Skeletal muscle satellite cell (primary cell): Measurements from ENCODE around the gene GTPBP2.
A peak's percentile ranks its signal among the peaks of the same experiment; 100 is the strongest.

Source experiments
- H3K27me3 ChIP-seq: 2 replicates; pipeline ENCODE4 v1.7.0; 2013; ENCODE audit warnings: low read length; ENCODE audit not compliant: control insufficient read depth, insufficient read depth
- H3K36me3 ChIP-seq: 2 replicates; pipeline ENCODE4 v1.7.0; 2013; ENCODE audit warnings: mild to moderate bottlenecking, control low read depth, low read length; ENCODE audit not compliant: insufficient read depth
- H3K4me1 ChIP-seq: 2 replicates; pipeline ENCODE4 v1.7.0; 2013; ENCODE audit warnings: low read length; ENCODE audit not compliant: control insufficient read depth, insufficient read depth
- H3K4me2 ChIP-seq: 2 replicates; pipeline ENCODE4 v1.7.0; 2013; ENCODE audit warnings: mild to moderate bottlenecking, low read length
- H3K4me3 ChIP-seq: 2 replicates; pipeline ENCODE4 v1.7.0; 2013; ENCODE audit warnings: low read length
- H3K9ac ChIP-seq: 2 replicates; pipeline ENCODE4 v1.7.0; 2013; ENCODE audit warnings: mild to moderate bottlenecking, low read depth, low read length, moderate library complexity
- H3K9me3 ChIP-seq: replicated peaks from 2 replicates; pipeline ENCODE4 v1.7.0; 2013; ENCODE audit warnings: mild to moderate bottlenecking, control low read depth, low read length

The GTPBP2 gene

GRCh38 chr6:43588194-43588593 lies 40.9 kb downstream of the GTPBP2 start:
- Histone ChIP-seq H3K4me3 (no peak overlapping the region), H3K9ac (no peak overlapping the region), H3K4me2 (no peak overlapping the region), H3K9me3 (no peaks in the 10 kb centered on the region), H3K4me1 (peaks cover 8% of the 10 kb centered on the region), H3K36me3 (peaks cover 59% of the 10 kb centered on the region), H3K27me3 (no peaks in the 10 kb centered on the region)

DNA sequence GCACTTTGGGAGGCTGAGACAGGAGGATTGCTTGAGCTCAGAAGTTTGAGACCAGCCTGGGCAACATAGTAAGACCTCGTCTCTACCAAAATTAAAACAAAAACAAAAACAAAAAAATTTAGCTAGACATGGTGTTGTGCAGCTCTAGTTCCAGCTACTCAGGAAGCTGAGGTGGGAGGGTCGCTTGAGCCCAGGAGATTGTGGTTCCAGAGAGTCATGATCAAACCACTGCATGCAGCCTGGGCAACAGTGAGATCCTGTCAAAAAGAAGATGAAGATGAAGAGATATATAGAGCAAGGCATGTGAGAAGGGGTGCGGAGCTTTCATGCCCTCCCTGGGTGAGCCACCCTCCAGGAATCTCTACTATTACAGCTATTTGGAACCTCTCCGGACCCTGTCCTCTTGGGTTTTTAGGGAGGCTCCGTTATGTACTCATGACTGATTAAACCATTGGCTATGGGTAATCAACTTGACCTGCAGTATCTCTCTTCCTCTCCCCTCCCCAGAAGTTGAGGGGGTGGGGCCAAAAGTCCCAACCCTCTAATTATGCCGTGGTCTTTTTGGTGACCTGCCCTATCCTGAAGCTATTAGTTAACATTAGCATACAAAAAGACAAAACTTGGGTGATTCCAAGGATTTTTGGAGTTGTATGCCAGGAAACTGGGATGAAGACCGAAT lies 44.0 kb downstream of the GTPBP2 start:
- H3K4me1 ChIP-seq, result peaks cover 8% of the 10 kb centered on the region
- peak overlapping the region; percentile 0 for H3K4me2 ChIP-seq
- H3K4me3 ChIP-seq, result no peak overlapping the region
- H3K27me3 ChIP-seq, result no peaks in the 10 kb centered on the region
- H3K9me3 ChIP-seq, result no peaks in the 10 kb centered on the region
- H3K9ac ChIP-seq, result no peak overlapping the region
- H3K36me3 ChIP-seq, result peaks cover 58% of the 10 kb centered on the region

DNA sequence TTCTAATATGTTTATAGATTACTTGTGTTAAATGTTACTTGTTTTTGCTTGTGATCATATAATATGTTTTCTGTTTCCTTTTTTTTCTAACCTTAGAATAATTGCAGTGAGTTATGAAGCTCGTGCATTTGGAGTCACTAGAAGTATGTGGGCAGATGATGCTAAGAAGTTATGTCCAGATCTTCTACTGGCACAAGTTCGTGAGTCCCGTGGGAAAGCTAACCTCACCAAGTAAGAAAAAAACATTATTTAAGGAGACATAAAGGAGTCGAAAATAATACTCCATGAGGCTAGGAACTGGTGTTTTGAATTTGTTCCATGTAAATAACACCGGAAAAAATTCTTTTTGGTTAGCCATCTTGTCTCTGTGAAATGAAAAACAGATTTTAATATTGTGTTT lies 46.2 kb downstream of the GTPBP2 start:
- H3K36me3 ChIP-seq, result peaks cover 51% of the 10 kb centered on the region
- H3K9ac ChIP-seq, result no peak overlapping the region
- H3K9me3 ChIP-seq, result no peaks in the 10 kb centered on the region
- H3K27me3 ChIP-seq, result no peaks in the 10 kb centered on the region
- H3K4me3 ChIP-seq, result no peak overlapping the region
- H3K4me2 ChIP-seq, result no peak overlapping the region
- peaks cover 24% of the 10 kb centered on the region for H3K4me1 ChIP-seq

GRCh38 chr6:43579171-43579570 lies 49.9 kb downstream of the GTPBP2 start:
- Histone ChIP-seq H3K4me2 (peak overlapping the region; percentile 79), H3K4me3 (peak overlapping the region; percentile 48), H3K27me3 (no peaks in the 10 kb centered on the region), H3K9ac (peak overlapping the region; percentile 41), H3K36me3 (peaks cover 26% of the 10 kb centered on the region), H3K4me1 (peaks cover 31% of the 10 kb centered on the region), H3K9me3 (no peaks in the 10 kb centered on the region)

DNA sequence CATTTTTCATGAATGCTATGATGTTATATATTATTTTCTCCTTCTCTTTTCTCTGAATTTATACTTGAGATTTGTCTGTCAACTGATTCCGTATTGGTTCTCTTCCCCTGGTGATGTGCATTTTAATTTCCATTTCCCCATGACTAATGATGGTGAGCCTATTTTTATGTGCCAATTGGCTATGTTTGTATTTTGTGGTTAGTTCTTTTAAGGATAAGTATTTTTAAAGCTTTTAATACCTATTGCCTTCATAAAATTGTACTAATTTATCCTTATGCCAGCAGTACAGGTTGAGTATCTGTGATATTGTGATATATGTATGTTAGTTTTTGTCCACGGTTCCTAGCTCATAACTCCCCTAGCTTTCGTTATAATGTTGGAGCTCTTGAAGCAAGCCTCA lies 50.3 kb downstream of the GTPBP2 start:
- peaks cover 31% of the 10 kb centered on the region for H3K4me1 ChIP-seq
- H3K4me3 ChIP-seq, result peak overlapping the region; percentile 48
- H3K27me3 ChIP-seq, result no peaks in the 10 kb centered on the region
- H3K9me3 ChIP-seq, result no peaks in the 10 kb centered on the region
- peak overlapping the region; percentile 79 for H3K4me2 ChIP-seq
- H3K9ac ChIP-seq, result peak overlapping the region; percentile 41
- peaks cover 22% of the 10 kb centered on the region for H3K36me3 ChIP-seq

GRCh38 chr6:43575772-43576551 lies 53.1 kb downstream of the GTPBP2 start, which contains the start of the genes POLH and XPO5:
POLH (plus strand) TSS chr6:43576185; CDS start chr6:43582320, 6,135 bp downstream.
XPO5 (minus strand) TSS chr6:43576038; CDS start chr6:43575864, 174 bp downstream.
- Histone ChIP-seq H3K27me3 (no peaks in the 10 kb centered on the region), H3K9me3 (no peaks in the 10 kb centered on the region), H3K9ac (peak within 1 kb of the TSS; percentile 88), H3K4me3 (peak within 1 kb of the TSS; percentile 100), H3K4me1 (peaks cover 31% of the 10 kb centered on the region), H3K36me3 (peaks cover 24% of the 10 kb centered on the region), H3K4me2 (peak within 1 kb of the TSS; percentile 88)

- Histone ChIP-seq H3K4me3 (peak overlapping the region; percentile 100), H3K9ac (peak overlapping the region; percentile 88), H3K4me1 (peaks cover 31% of the 10 kb centered on the region), H3K36me3 (peaks cover 31% of the 10 kb centered on the region), H3K27me3 (no peaks in the 10 kb centered on the region), H3K4me2 (peak overlapping the region; percentile 88), H3K9me3 (no peaks in the 10 kb centered on the region)
These were observed 53.8 kb downstream of the GTPBP2 start for GRCh38 chr6:43575105-43575771.

- peaks cover 5% of the 10 kb centered on the region for H3K4me1 ChIP-seq
- no peak overlapping the region for H3K4me2 ChIP-seq
- no peak overlapping the region for H3K9ac ChIP-seq
- no peaks in the 10 kb centered on the region for H3K9me3 ChIP-seq
- H3K27me3 ChIP-seq, result no peaks in the 10 kb centered on the region
- peaks cover 38% of the 10 kb centered on the region for H3K36me3 ChIP-seq
- no peak overlapping the region for H3K4me3 ChIP-seq
These were observed 57.0 kb downstream of the GTPBP2 start for GRCh38 chr6:43572015-43572414.

GRCh38 chr6:43570876-43571441 lies 58.1 kb downstream of the GTPBP2 start:
- Histone ChIP-seq H3K4me1 (peaks cover 5% of the 10 kb centered on the region), H3K27me3 (no peaks in the 10 kb centered on the region), H3K36me3 (peaks cover 41% of the 10 kb centered on the region), H3K9ac (no peak overlapping the region), H3K4me2 (no peak overlapping the region), H3K4me3 (no peak overlapping the region), H3K9me3 (no peaks in the 10 kb centered on the region)
